ENCODE results near the gene ST6GAL1. TPM values are rescaled to one million over a fixed set of nuclear protein-coding genes. Genes with fewer than 3 reads are reported as not detected.

The ST6GAL1 gene
- total RNA-seq, 4 donors from 2014 or later, result 18.0 to 32.2 (median 20.9) TPM

GRCh38 chr3:187066228-187066995 lies 136.1 kb downstream of the ST6GAL1 start:
- no peaks in the 10 kb centered on the region for H3K27me3 ChIP-seq
- H3K4me1 ChIP-seq, result no peaks in the 10 kb centered on the region
- TF ChIP-seq, protein P1, sequence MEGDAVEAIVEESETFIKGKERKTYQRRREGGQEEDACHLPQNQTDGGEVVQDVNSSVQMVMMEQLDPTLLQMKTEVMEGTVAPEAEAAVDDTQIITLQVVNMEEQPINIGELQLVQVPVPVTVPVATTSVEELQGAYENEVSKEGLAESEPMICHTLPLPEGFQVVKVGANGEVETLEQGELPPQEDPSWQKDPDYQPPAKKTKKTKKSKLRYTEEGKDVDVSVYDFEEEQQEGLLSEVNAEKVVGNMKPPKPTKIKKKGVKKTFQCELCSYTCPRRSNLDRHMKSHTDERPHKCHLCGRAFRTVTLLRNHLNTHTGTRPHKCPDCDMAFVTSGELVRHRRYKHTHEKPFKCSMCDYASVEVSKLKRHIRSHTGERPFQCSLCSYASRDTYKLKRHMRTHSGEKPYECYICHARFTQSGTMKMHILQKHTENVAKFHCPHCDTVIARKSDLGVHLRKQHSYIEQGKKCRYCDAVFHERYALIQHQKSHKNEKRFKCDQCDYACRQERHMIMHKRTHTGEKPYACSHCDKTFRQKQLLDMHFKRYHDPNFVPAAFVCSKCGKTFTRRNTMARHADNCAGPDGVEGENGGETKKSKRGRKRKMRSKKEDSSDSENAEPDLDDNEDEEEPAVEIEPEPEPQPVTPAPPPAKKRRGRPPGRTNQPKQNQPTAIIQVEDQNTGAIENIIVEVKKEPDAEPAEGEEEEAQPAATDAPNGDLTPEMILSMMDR (IDR thresholded peaks at IDR 0.05), result no peak
- no peak for TF ChIP-seq EP300 (IDR thresholded peaks at IDR 0.05)
- TF ChIP-seq POLR2A (IDR thresholded peaks at IDR 0.05), result no peak
- TF ChIP-seq POLR2AphosphoS5 (IDR thresholded peaks at IDR 0.05), result no peak
- no peaks in the 10 kb centered on the region for H3K36me3 ChIP-seq
- no peak overlapping the region for H3K27ac ChIP-seq
- H3K4me3 ChIP-seq, result no peak overlapping the region
- 81 to 83% methylated on average over 5 to 6 of the region's 7 CpGs for WGBS, 2 donors (ENCODE audit: low coverage in 1 of 2)
- ATAC-seq, result no peak
- H3K9me3 ChIP-seq, result peaks cover 0 to 6% (median 0%) of the 10 kb centered on the region in 3 donors

GRCh38 chr3:187068787-187069186 lies 138.5 kb downstream of the ST6GAL1 start:
- H3K4me3 ChIP-seq, result no peak overlapping the region
- H3K9me3 ChIP-seq, result peaks cover 0 to 6% (median 0%) of the 10 kb centered on the region in 3 donors
- no peak overlapping the region for H3K27ac ChIP-seq
- TF ChIP-seq POLR2AphosphoS5 (IDR thresholded peaks at IDR 0.05) (no peak), EP300 (IDR thresholded peaks at IDR 0.05) (no peak), POLR2A (IDR thresholded peaks at IDR 0.05) (no peak)
- TF ChIP-seq, protein P1 (IDR thresholded peaks at IDR 0.05), result no peak
- H3K36me3 ChIP-seq, result peaks cover 0 to 7% of the 10 kb centered on the region in 2 donors
- ATAC-seq, result no peak
- no peaks in the 10 kb centered on the region for H3K27me3 ChIP-seq
- H3K4me1 ChIP-seq, result no peaks in the 10 kb centered on the region
- WGBS, 2 donors (ENCODE audit: low coverage in 1 of 2), result 75 to 100% methylated on average over 3 to 4 of the region's 5 CpGs

- Histone ChIP-seq H3K27ac (no peak overlapping the region), H3K27me3 (no peaks in the 10 kb centered on the region), H3K9me3 (peaks cover 0 to 6% (median 0%) of the 10 kb centered on the region in 3 donors), H3K4me1 (no peaks in the 10 kb centered on the region), H3K4me3 (no peak overlapping the region), H3K36me3 (peaks cover 0 to 11% of the 10 kb centered on the region in 2 donors)
- TF ChIP-seq, protein P1 (IDR thresholded peaks at IDR 0.05), result no peak
- TF ChIP-seq POLR2AphosphoS5 (IDR thresholded peaks at IDR 0.05) (no peak), POLR2A (IDR thresholded peaks at IDR 0.05) (no peak), EP300 (IDR thresholded peaks at IDR 0.05) (no peak)
- 99 to 100% methylated on average over 2 to 6 of the region's 7 CpGs for WGBS, 2 donors (ENCODE audit: low coverage in 1 of 2)
- no peak for ATAC-seq
These were observed 139.7 kb downstream of the ST6GAL1 start for GRCh38 chr3:187069857-187070516.

DNA sequence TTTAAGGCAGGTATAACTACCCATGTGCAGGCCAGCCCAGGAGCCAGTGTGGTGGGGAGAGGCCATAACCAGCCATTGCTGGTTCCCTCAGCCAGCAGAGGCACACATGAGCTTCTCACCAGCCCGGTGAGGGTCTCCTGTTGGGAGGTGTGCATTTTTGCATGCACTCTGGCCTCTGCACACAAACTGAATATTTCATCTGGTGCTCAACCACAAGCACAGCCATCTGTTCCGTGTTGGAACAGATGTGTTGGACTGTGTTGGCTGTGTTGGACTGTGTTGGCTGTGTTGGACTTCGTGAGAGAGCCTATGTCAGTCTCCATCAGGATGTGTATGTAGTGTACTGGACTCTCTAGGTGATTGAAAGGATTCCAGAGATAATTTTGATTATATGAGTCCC lies 141.8 kb downstream of the ST6GAL1 start:
- H3K27ac ChIP-seq, result no peak overlapping the region
- ATAC-seq, result no peak
- H3K4me1 ChIP-seq, result no peaks in the 10 kb centered on the region
- H3K36me3 ChIP-seq, result peaks cover 0 to 30% of the 10 kb centered on the region in 2 donors
- TF ChIP-seq POLR2A (IDR thresholded peaks at IDR 0.05) (no peak), POLR2AphosphoS5 (IDR thresholded peaks at IDR 0.05) (no peak), EP300 (IDR thresholded peaks at IDR 0.05) (no peak)
- TF ChIP-seq, protein P1 (IDR thresholded peaks at IDR 0.05), result no peak
- WGBS, 2 donors (ENCODE audit: low coverage in 1 of 2), result 47 to 74% methylated on average over 3 of the region's 3 CpGs
- H3K9me3 ChIP-seq, result peaks cover 0 to 6% (median 0%) of the 10 kb centered on the region in 3 donors
- H3K27me3 ChIP-seq, result no peaks in the 10 kb centered on the region
- H3K4me3 ChIP-seq, result no peak overlapping the region

Data from gastroesophageal sphincter (tissue), 4 donors.